Frontal cortex (tissue), 4 donors: Measurements from ENCODE around the gene CLCN1. TPM values are rescaled to one million over a fixed set of nuclear protein-coding genes. Genes with fewer than 3 reads are reported as not detected.

ENCODE experiments used
- DNase-seq, 2 donors: peaks; one replicate each; pipeline ENCODE4 v3.0.0; 2012; ENCODE audit warnings: low spot score in 2 of 2
- FAIRE-seq: peaks from 2 replicates; lab custom pipeline; 2012; peaks lifted over from hg19 to GRCh38; lab: Jason Lieb, UNC
- small RNA-seq: library from RNA; depleted of rRNA; stranded (forward); fragments of <200 nt; gene quantifications from one replicate; pipeline ENCODE3, GENCODE V24; 2014
- total RNA-seq: library from RNA; depleted of rRNA; stranded (reverse); fragments of >200 nt; gene quantifications from one replicate; pipeline ENCODE4 v1.2.3, GENCODE V29; 2014
- donor health status: control.
- donor health status: control.
- donor health status: control.

The CLCN1 gene
- total RNA-seq, 1 donor from 2014 or later = under 0.01 TPM

GRCh38 chr7:143392875-143393266 is 77.0 kb downstream of the CLCN1 start:
- no peak for FAIRE-seq
- DNase-seq = no peak

GRCh38 chr7:143393267-143394041 is 77.5 kb downstream of the CLCN1 start:
- FAIRE-seq (no peak), DNase-seq (no peak)

- no peak for DNase-seq
- FAIRE-seq = no peak
Observed at GRCh38 chr7:143394068-143394467, 78.2 kb downstream of the CLCN1 start.

DNA sequence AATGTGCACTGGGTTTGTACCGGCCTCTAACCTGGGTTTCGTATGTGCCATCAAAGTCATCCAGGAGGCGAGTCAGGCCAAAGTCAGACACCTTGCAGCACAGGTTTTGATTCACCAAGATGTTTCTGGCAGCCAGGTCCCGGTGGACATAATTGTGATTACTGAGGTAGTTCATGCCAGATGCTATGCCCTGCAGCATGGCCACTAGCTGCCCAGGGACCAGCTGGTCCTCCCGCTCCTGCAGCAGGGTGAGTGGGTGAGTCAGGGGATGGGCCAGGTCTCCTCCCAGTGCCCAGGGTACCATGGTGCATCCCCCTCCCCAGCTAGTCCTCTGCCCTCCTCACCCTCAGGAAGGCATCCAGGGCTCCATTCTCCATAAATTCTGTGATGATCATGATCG is 78.9 kb downstream of the CLCN1 start:
- FAIRE-seq (no peak), DNase-seq (no peak)

DNA sequence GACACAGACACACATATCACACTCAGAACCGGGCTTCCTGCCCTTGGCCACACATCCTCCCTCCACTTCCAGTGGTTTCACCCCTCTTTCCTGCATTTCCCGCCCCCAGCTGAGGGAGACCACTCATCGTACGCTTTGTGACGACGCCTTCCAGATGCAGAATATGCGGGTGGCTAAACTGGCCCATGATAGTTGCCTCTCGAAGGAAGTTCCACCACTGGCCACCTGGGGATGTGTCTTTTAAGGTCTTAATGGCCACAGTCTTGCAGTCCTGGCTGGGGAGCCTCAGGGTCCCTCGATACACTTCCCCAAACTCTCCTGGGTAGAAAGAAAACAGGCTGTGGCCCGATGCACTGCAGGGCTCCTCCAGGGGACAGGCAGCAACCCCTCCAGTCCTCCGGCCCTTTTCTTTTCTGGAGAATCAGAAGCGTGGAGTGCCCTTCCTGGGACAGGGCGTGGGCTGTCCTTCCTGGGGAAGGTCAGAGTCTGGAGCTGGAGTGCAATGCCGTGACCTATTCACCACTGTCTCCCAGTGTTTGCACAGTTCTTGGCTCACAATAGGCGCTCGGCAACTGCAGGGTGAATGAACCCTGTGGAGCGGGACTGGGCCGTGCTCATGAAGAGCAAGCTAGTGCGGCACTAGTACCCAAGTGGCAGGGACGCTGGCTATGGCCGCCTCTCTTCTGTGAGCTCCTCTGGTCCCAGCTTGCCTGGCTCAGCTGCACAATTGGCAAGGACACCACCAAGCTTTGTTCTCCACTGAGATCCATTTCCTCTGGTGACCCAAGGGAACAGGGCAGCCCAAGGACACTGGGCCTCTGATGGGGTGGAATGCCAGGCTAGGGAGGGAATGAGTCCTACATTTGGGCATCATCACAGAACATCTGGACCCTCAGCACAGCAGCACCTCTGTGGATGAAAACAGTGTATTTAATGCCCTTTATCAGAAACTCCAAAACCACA is 79.6 kb downstream of the CLCN1 start:
- FAIRE-seq = no peak
- DNase-seq = no peak

DNA sequence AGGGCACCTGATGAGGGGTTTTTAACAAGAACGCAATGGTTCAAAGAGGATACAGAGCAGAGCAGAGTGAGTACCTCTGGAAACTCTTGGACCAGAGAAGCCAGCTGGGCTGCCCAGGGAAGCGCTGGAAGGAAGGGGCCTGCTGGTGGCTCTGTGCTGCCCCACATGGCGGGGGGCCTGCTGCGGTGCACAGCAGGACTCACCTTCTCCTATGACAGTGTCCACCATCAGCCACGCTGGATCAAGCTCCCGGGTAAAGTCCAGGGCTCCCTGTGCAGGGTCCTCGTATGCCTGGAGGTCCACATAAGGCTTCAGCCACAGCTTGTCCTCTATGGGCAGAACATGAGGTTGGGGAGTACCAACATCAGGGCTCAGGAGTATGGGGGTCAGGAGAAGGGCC is 80.3 kb downstream of the CLCN1 start:
- FAIRE-seq = no peak
- DNase-seq = no peak

GRCh38 chr7:143396625-143397556 is 81.0 kb downstream of the CLCN1 start:
- FAIRE-seq (no peak), DNase-seq (no peak)

DNA sequence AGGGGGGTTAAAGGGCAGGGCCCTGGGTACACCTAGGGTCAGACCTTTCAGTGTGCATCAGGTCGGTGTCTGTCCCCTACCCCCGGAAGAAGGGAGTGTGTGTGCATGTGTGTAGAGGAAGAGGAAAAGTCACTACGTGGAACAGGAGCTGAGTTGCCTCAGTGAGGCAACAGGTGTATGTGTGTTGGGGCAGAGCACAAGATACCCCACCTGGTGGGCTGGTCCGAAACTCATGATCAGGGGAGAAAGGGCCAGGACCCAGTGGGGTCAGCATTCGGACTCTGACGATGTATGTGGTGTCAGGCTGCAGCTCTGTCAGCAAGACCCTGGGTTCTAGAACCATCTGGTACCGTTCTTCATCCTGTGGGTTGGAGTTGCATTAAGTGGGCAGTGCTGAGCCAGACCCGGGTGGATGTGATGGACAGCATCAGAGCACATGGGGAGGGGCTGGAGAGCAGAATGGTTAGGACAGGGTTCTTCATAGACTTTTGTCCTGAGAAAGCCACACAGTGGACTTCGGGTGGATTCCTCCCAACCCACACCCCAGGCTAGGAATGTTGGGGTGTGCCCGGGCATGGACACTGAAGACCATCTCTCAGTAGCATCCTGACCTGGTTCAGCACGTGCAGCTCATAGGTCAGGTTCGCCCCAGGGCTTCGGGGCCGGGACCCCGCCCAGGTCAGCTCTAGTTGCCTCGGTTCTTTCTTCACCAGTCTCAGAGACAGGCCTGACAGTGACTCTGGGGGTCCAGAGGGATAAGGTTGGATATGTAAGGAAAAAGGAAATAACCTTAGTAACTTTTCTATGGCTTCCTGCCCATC is 82.0 kb downstream of the CLCN1 start:
- FAIRE-seq = no peak

DNA sequence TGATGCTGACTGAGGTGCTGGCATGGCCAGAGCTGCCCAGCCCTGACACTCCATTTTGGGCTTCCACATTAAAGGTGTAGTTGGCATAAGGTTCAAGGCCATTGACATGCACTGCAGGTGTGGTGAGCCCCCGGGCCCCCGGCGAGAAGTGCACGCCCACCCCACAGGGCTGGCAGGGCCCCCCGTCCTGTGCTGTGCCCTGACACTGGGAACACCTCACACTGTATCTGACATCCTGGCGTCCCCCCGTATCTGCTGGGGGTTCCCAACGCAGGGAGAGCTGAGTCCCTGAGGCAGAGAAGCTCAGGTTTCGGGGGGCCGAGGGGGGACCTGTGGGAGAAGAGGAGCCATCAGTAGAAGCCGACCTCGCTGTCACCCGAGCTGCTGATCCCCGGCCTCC is 82.7 kb downstream of the CLCN1 start:
- no peak for FAIRE-seq

More for the DNA sequence above, 82.0 kb downstream of the CLCN1 start:
- no peak for DNase-seq

DNA sequence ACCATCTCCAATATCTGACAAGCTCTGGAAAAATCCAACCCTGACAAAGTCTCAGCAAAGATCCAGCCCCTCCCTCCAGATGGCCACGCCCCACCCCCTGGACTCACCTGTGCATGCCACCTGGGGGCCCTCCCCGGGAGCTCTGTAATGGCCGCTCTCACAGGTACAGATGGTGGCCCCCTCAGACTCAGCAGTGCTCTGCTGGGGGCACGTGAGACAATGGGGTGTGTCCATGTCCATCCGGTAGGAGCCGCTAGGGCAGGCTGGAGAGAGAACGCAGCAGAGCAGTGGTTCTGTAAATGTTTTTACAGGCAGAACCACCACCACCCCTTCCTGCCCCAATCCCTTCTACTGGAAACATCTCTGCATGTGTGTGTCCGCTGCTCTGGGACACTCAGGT is 83.2 kb downstream of the CLCN1 start:
- no peak for DNase-seq
- no peak for FAIRE-seq

More for the DNA sequence above, 82.7 kb downstream of the CLCN1 start:
- DNase-seq = no peak

DNA sequence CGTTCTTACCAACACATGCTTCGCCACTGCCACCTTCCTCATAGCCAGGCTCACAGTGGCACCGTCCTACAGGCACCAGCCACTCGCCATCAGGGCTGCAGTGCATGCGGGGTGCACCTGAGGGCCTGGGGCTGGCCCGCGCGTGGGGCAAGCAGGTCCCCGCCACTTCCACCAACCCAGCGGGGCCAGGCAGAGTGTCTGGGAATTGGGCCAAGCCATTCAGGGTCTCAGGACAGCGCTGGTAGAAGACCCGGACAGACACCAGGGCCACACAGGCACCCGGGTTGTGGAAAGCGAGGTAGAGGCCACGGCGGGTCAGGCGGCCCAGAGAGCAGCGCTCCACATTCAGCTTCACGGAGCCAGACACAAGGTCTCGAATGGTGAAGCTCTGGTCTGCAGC is 83.7 kb downstream of the CLCN1 start:
- no peak for FAIRE-seq

DNA sequence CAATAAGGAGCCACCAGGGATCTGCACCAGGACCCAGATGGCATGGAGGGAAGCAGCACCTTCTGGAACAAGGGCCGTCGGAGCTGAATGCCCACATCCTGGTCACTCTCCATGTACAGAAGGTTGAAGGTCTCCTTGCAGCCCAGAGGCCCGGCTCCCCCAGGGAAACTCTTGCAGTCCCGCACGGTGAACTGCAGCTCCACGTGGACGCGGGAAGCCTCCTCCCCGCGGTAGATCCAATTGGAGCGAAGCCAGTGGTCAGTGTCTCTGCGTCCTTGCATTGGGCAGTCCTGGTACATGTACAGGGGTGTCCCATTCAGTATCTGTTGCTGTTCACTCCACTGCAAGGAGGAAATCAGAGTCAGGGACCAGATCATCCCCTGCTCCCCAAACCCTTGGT is 85.4 kb downstream of the CLCN1 start:
- FAIRE-seq (no peak), DNase-seq (no peak)

More for the DNA sequence above, 83.7 kb downstream of the CLCN1 start:
- no peak for DNase-seq

Small RNAs within 50 kb of the gene (small RNA-seq; reads per million reads assigned to genes)
- gene MIR6892 (0.08 reads per million), gene RN7SL481P (not detected), gene RN7SL535P (not detected)

Other genes with a start within 250 kb of the CLCN1 start
- gene PIP, start 184.0 kb upstream of the CLCN1 start, total RNA-seq = not detected
- gene TAS2R39, start 132.7 kb upstream of the CLCN1 start, total RNA-seq = not detected
- gene TAS2R40, start 94.1 kb upstream of the CLCN1 start, total RNA-seq = not detected
- 24.9 TPM for gene GSTK1, start 52.7 kb upstream of the CLCN1 start, total RNA-seq
- gene TMEM139, start 31.2 kb upstream of the CLCN1 start, total RNA-seq = not detected
- gene CASP2, start 27.8 kb upstream of the CLCN1 start, total RNA-seq = 20.4 TPM
- gene FAM131B, start 46.6 kb downstream of the CLCN1 start, total RNA-seq = 73.8 TPM
- gene ZYX, start 65.2 kb downstream of the CLCN1 start, total RNA-seq = 4.5 TPM
- 0.41 TPM for gene EPHA1, start 92.7 kb downstream of the CLCN1 start, total RNA-seq
- not detected for gene TAS2R60, start 127.3 kb downstream of the CLCN1 start, total RNA-seq
- gene TAS2R41, start 161.8 kb downstream of the CLCN1 start, total RNA-seq = not detected